GM12872 (cell line): ENCODE results near the gene DYRK1A.

ENCODE experiments used
- TF ChIP-seq, protein P1 (sequence below): IDR thresholded peaks from 3 replicates; pipeline ENCODE4 v1.5.1; 2011; ENCODE audit warnings: low read depth, mild to moderate bottlenecking, low read length, moderate library complexity; ENCODE audit not compliant: insufficient read depth

The DYRK1A gene

DNA sequence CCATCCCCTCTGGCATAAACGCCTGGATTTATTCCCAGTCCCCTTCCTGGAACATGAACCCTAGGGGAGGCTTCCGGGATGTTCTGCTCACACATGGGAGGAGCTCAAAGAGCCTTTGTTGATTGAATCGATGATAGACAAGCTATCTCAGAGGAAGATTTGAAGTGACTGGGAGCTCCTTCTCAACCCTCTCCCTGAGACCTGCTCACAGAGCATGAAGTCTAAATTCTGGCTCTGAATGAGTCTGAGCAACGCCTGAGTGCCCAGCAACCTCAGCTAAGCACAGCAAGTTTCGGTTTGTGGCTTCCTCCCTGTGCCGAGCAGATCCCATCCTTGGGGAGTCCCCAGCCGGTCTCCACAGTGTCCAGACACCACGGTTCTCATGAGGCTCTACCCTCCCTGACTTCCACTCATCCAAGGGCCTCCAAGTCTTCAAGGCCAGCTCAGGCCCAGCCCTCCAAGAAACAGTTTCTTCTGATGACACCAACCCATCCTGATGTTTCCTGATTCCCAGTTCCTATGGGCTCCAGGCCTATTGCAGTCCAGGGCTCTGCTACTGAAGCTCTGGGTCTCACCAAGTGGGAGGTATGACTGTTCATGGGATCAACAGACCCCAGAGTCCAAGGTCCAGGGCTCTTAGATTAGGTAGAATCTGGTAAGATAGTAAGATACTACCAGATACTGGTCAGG, 190.8 kb downstream of the DYRK1A start:
- TF ChIP-seq, protein P1, sequence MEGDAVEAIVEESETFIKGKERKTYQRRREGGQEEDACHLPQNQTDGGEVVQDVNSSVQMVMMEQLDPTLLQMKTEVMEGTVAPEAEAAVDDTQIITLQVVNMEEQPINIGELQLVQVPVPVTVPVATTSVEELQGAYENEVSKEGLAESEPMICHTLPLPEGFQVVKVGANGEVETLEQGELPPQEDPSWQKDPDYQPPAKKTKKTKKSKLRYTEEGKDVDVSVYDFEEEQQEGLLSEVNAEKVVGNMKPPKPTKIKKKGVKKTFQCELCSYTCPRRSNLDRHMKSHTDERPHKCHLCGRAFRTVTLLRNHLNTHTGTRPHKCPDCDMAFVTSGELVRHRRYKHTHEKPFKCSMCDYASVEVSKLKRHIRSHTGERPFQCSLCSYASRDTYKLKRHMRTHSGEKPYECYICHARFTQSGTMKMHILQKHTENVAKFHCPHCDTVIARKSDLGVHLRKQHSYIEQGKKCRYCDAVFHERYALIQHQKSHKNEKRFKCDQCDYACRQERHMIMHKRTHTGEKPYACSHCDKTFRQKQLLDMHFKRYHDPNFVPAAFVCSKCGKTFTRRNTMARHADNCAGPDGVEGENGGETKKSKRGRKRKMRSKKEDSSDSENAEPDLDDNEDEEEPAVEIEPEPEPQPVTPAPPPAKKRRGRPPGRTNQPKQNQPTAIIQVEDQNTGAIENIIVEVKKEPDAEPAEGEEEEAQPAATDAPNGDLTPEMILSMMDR, result no peak

DNA sequence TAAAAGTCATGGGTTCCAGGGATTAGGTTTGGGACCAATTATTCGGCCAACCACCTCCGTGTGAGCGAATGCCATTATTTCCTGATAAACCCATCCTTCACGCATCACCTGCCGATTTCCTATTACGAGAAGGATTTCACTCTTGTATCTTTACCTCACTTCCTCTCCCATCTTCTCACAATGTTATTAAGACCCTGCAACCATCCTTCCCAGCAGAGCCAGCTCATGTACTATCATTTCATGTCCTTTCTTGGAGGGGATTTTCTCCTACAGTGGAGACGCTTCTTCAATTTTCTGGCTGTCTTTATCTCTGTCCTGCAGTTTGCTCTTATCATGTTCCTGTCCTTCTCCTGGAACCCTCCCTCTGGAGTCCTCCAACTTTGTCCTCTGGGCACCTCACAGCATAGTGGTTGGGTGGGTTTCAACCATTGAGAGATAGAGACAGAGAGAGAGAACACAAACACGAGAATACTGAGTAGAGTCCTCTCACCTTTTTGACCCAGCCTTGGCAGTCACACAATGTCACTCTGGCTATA, 192.2 kb downstream of the DYRK1A start:
- TF ChIP-seq, protein P1, result no peak

DNA sequence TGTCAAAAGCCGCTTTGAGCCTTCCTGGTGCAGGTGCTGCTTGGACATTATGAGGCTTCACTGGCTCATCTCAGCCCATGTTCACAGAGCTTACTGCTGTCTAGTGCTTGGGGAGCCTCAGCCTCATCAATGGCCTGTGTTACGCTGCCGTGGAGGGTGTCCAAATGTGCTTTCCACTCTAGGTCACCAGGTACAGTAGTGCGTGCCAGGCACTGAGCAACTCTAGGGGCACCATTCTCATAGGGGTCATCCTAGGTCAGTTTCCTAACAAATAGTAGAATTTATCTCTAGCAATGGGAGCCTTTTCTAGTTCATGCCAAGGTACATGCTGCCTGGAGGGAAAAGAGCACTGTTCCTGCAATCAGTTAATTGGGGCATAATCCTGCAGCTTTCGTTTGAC, 193.8 kb downstream of the DYRK1A start:
- TF ChIP-seq, protein P1, result no peak

DNA sequence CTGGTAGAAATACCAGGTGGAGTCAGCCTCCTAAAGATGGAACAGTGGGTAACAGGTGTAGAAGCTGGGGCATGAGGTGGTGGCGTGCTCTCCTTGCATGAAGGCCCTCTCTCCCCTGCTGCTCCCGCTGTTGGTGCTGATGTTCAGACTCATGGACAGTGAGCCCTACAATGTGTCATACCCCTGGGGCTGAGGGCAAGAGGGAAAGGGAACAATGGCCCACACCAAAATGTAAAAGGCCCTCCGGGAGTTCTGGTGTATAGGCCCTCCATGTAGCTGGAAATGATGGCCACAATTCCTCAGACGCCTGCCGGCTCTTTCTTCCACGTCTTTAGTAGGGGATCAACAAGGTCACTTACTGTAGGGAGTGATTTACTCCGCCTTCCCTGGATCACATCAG, 194.9 kb downstream of the DYRK1A start:
- TF ChIP-seq, protein P1, result no peak

DNA sequence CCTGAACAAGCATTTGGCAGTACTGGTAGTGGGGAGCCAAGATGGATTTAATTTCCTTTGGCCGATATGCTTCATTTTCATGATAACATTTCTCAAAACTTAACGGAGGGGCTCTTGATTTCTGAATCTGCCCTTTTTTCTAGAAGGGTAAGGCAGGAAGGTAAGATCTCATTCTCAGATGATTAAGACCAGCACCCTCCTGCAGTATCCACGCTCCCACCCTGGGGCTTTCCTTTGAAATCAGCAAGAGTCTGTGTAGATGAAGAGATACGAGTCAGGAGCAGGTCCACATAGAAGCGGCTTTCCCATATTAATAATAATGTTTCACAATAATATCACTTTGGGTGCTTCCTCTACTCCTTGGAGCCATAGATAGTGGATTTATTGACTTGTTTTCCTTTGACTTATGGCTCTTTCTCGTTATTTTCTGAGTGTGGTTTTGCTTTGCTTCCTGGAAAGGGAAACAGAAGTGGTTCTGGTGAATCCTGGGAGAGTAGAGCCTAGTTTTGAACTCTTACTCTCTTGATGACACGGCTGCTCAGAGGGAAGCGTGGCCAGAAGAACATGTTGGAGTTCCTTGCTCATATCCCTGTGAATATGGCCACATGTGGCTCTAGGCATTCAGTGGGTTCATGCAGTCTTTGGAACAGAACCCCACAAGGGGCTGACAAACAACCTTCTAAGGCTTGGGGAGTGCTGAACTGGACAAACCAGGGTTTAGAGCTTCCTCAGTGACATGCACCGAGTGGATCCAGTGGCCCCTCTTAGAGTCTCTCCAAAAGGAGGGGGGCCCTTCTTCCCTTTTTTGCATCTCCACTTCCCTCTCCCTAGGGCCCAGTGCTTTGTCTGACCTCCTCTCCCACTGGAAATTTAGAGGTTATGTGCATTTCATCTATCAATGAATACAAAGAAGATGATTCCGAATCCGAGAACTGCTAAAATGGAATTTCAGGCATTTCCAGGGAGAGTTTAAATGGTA, 195.7 kb downstream of the DYRK1A start:
- TF ChIP-seq, protein P1, result no peak

DNA sequence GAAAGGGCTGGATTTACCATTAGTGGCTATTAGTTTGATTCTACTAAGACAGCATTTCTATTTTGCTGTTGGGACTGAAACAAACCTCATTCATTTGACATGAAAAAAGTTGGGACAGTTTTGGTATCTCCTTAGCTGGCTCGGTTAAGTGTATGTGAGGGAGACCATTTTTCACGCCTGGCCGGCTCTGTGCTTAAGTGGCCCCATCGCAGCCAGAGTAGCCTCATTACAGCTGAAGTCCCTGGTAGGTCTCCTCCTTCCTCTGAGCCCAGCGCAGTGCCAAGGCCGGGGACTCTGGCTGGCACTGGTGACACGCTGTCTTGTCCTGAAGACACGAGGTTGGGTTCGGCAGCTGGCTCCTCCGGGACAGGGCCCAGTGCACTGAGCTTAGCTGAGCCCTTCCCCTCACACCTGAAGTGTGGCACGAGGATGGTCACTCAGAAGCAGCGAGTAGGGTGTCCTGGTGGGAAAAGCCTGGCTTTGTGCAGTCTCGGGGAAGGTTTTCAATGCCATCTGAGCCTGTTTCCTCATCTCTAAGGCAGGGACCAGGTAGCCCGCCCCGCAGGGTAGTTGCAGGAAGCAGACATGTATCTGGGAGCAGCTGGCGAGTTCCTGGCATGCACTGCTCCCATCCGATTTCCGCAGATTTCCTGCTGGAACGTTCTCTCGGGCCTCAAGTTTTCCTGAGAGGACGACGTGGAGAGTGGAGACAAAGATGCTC, 196.5 kb downstream of the DYRK1A start:
- TF ChIP-seq, protein P1, result no peak
